ENCODE results near the gene CREG2. TPM values are rescaled to one million over a fixed set of nuclear protein-coding genes. Genes with fewer than 3 reads are reported as not detected.

The CREG2 gene, protein sequence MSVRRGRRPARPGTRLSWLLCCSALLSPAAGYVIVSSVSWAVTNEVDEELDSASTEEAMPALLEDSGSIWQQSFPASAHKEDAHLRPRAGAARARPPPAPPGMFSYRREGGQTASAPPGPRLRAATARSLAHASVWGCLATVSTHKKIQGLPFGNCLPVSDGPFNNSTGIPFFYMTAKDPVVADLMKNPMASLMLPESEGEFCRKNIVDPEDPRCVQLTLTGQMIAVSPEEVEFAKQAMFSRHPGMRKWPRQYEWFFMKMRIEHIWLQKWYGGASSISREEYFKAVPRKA
- polyA plus RNA-seq: not detected

DNA sequence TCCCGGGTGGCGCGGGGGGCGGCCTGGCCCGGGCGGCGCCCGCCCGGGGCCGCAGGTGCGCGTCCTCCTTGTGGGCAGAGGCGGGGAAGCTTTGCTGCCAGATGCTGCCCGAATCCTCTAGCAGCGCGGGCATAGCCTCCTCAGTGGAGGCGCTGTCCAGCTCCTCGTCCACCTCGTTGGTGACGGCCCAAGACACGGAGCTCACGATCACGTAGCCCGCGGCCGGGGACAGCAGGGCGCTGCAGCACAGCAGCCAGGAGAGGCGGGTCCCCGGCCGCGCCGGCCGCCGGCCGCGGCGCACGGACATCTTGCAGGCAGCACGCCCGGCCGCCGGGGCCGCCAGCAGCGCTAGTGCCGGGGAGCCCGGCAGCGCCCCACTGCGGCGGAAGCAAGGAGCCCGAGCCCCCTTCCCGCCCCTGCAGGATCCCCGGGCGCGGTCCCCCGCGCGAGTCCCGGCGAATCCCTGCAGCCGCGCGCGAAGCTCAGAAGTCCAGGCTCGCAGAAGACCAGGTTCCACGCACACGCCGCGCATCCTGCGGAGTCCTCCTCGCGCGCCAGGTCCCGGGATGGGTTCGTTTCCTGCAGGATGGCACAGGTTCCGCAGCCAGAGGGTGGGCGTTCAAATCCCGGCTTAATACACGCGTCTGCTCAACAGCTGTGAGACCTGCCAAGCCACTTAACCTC is at the start of gene CREG2:
TSS of gene CREG2 (minus strand) at position 353 of the 684 bp plus-strand sequence. CDS start at position 307, 46 bp downstream.
- Mint-ChIP-seq H3K4me1 (peaks cover 6 to 12% of the 10 kb centered on the region in 2 donors), H3K27me3 (ENCODE audit: low read depth in 3 of 3) (peaks cover 2 to 51% (median 18%) of the 10 kb centered on the region in 3 donors), H3K27ac (no peak within 1 kb of the TSS), H3K9me3 (no peaks in the 10 kb centered on the region), H3K4me3 (peak within 1 kb of the TSS; percentile 36 to 77 (median 70)), H3K36me3 (no peaks in the 10 kb centered on the region)
- peak; percentile 29 to 41 (median 29) for DNase-seq

- no peak for DNase-seq
- Mint-ChIP-seq H3K9me3 (no peaks in the 10 kb centered on the region), H3K4me1 (no peaks in the 10 kb centered on the region), H3K27me3 (ENCODE audit: low read depth in 3 of 3) (peaks cover 0 to 3% (median 2%) of the 10 kb centered on the region in 3 donors), H3K36me3 (no peaks in the 10 kb centered on the region), H3K27ac (no peak overlapping the region), H3K4me3 (no peak overlapping the region)
These were observed 47.9 kb upstream of the CREG2 start for GRCh38 chr2:101435001-101435862.

DNA sequence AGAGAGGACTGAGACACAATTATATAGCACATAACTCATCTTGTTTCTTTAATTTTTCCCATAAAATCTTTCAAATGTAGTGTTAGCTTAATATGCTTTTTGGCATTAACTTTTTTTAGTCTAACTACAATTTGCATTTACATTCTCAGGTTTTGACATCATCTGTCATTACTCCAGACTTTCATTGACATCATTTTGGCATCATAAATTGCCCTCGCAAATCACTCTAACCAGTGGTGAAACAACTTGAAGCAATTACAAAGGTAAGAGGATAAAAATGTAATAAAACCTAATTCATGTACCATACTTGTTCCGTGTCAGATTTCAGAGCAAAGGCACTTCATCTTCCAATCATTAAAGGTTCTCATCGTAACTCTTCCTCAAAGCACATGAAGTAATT is 46.2 kb upstream of the CREG2 start:
- Mint-ChIP-seq H3K27me3 (ENCODE audit: low read depth in 3 of 3) (peaks cover 2 to 6% (median 3%) of the 10 kb centered on the region in 3 donors), H3K36me3 (no peaks in the 10 kb centered on the region), H3K27ac (no peak overlapping the region), H3K4me3 (no peak overlapping the region), H3K9me3 (no peaks in the 10 kb centered on the region), H3K4me1 (no peaks in the 10 kb centered on the region)
- DNase-seq: no peak

GRCh38 chr2:101432411-101433181 is 45.3 kb upstream of the CREG2 start:
- Mint-ChIP-seq H3K4me3 (no peak overlapping the region), H3K27ac (no peak overlapping the region), H3K36me3 (no peaks in the 10 kb centered on the region), H3K27me3 (ENCODE audit: low read depth in 3 of 3) (peaks cover 2 to 6% (median 3%) of the 10 kb centered on the region in 3 donors), H3K4me1 (no peaks in the 10 kb centered on the region), H3K9me3 (no peaks in the 10 kb centered on the region)
- DNase-seq: no peak

DNA sequence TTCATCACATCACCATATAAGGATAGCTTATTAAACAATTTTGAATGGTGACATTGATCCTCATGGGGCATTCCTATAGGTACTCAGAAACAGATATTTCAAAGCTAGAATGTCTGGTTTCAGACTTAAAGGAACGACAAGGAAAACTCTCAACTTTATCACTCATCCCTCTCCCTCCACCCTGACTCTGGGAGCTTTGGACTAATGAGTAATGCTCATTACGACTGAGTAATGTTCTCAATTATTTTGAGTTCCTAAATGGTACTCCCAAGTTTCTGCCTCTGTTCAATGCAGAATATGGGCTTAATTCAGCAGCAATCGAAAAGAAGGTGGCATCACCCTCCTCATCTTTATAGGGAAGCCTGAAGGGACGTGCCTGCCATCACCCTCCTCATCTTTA is 44.2 kb upstream of the CREG2 start:
- no peak for DNase-seq
- Mint-ChIP-seq H3K9me3 (no peaks in the 10 kb centered on the region), H3K4me1 (no peaks in the 10 kb centered on the region), H3K27me3 (ENCODE audit: low read depth in 3 of 3) (peaks cover 2 to 6% (median 3%) of the 10 kb centered on the region in 3 donors), H3K36me3 (no peaks in the 10 kb centered on the region), H3K27ac (no peak overlapping the region), H3K4me3 (no peak overlapping the region)

DNA sequence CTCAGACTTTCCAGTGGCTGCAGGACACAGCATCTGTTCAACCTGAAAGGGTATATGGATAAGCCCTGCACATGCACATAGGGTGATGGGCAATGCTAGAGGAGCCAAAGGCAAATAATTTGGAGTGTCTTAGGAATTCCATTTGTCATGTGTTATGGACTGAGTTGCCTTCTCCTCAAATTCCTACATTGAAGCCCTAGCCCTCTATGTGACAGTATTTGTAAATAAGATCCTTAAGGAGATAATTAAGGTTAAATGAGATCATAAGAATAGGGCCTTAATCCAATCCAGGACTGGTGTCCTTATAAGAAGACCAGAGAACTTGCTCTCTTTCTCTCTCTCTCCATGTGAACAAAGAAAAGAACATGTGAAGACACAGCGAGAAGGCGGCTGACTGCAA is 42.9 kb upstream of the CREG2 start:
- Mint-ChIP-seq H3K4me1 (no peaks in the 10 kb centered on the region), H3K4me3 (no peak overlapping the region), H3K27me3 (ENCODE audit: low read depth in 3 of 3) (peaks cover 0 to 6% (median 3%) of the 10 kb centered on the region in 3 donors), H3K36me3 (no peaks in the 10 kb centered on the region), H3K27ac (no peak overlapping the region), H3K9me3 (no peaks in the 10 kb centered on the region)
- DNase-seq: no peak

- Mint-ChIP-seq H3K27ac (no peak overlapping the region), H3K4me3 (no peak overlapping the region), H3K4me1 (no peaks in the 10 kb centered on the region)
These were observed 42.1 kb upstream of the CREG2 start for GRCh38 chr2:101429453-101429852.

DNA sequence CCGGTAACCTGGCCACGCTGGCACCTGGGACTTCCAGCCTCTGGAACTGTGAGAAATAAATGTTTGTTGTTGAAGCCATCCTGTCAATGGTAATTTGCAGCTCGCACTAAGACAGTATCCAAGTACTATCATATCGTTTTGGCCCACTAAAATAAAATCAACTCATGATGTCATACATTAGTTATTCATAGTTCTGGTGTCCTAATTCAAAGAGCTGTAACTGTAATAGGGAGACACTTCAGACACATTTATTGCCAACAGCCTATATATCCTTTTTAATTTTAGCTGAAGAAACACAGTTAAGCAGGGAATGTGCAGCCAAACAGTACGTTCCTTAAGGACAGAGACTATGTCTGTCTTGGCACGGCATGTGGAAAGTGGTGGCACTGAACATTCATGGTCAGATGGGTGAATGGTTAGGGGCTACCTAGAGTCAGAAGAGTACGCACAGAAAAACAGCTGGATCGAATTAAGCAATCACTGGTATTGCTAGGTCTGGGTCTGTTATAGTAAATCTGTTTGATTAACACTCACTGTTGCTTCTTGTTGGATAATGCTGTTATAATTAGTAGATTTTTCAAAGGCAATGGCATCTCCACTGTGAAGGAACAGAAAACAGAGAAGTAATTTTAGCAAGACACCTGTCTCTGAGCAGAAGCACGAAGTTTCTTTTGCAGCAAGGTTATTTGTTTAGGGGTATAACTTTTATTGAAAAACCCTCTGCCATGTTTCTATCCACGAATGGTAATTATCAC is 41.3 kb upstream of the CREG2 start:
- no peak overlapping the region for H3K27ac Mint-ChIP-seq
- H3K4me1 Mint-ChIP-seq: no peaks in the 10 kb centered on the region
- no peaks in the 10 kb centered on the region for H3K9me3 Mint-ChIP-seq
- no peak overlapping the region for H3K4me3 Mint-ChIP-seq
- no peaks in the 10 kb centered on the region for H3K36me3 Mint-ChIP-seq
- no peak for DNase-seq
- peaks cover 0 to 11% (median 3%) of the 10 kb centered on the region in 3 donors for H3K27me3 Mint-ChIP-seq (ENCODE audit: low read depth in 3 of 3)

More at GRCh38 chr2:101429453-101429852, 42.1 kb upstream of the CREG2 start:
- H3K27me3 Mint-ChIP-seq (ENCODE audit: low read depth in 3 of 3): peaks cover 0 to 8% (median 3%) of the 10 kb centered on the region in 3 donors
- no peaks in the 10 kb centered on the region for H3K9me3 Mint-ChIP-seq
- no peaks in the 10 kb centered on the region for H3K36me3 Mint-ChIP-seq
- DNase-seq: no peak

DNA sequence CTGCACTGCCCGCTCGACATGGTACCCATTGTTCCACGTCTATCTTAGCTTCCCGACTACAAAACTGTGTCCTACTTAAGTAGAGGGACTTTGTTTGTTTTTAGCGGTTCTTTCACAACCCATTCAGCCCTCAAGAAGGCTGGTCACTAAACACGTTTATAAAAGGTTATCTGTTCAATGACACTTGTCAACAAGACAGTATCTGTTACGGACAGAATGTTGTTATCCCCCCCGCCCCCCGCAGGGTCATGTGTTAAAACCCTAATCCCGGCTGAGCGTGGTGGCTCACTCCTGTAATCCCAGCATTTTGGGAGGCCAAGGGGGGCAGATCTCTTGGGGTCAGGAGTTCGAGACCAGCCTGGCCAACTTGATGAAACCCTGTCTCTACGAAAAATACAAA is 40.4 kb upstream of the CREG2 start:
- Mint-ChIP-seq H3K27ac (no peak overlapping the region), H3K36me3 (no peaks in the 10 kb centered on the region), H3K4me3 (no peak overlapping the region), H3K9me3 (no peaks in the 10 kb centered on the region), H3K27me3 (ENCODE audit: low read depth in 3 of 3) (peaks cover 0 to 11% (median 3%) of the 10 kb centered on the region in 3 donors), H3K4me1 (no peaks in the 10 kb centered on the region)
- no peak for DNase-seq

GRCh38 chr2:101427240-101427639 is 39.9 kb upstream of the CREG2 start:
- no peaks in the 10 kb centered on the region for H3K4me1 Mint-ChIP-seq
- no peak overlapping the region for H3K4me3 Mint-ChIP-seq
- no peaks in the 10 kb centered on the region for H3K36me3 Mint-ChIP-seq
- H3K27me3 Mint-ChIP-seq (ENCODE audit: low read depth in 3 of 3): peaks cover 0 to 11% (median 0%) of the 10 kb centered on the region in 3 donors
- no peaks in the 10 kb centered on the region for H3K9me3 Mint-ChIP-seq
- DNase-seq: no peak
- no peak overlapping the region for H3K27ac Mint-ChIP-seq

DNA sequence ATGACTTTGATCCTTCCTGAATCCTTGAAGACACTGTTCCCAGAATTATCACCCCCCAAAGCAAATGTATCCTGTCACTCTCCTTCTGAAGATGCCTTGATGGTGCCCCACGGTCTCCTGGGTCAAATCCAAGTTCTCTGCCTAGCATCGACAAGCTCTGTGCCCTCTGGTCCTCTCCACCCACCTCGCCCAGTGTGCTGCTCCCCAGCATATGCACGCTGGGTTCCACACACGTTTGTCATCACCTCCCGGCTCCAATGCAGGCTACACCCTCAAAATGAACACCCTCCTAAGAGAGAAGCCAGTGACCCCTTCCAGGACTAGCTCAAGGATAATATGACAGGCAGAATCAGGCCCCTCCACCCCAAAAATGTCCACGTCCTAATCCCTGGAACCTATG is 39.5 kb upstream of the CREG2 start:
- H3K4me1 Mint-ChIP-seq: no peaks in the 10 kb centered on the region
- H3K27ac Mint-ChIP-seq: no peak overlapping the region
- DNase-seq: no peak
- no peaks in the 10 kb centered on the region for H3K9me3 Mint-ChIP-seq
- no peak overlapping the region for H3K4me3 Mint-ChIP-seq
- H3K36me3 Mint-ChIP-seq: no peaks in the 10 kb centered on the region
- H3K27me3 Mint-ChIP-seq (ENCODE audit: low read depth in 3 of 3): peaks cover 0 to 11% (median 0%) of the 10 kb centered on the region in 3 donors

DNA sequence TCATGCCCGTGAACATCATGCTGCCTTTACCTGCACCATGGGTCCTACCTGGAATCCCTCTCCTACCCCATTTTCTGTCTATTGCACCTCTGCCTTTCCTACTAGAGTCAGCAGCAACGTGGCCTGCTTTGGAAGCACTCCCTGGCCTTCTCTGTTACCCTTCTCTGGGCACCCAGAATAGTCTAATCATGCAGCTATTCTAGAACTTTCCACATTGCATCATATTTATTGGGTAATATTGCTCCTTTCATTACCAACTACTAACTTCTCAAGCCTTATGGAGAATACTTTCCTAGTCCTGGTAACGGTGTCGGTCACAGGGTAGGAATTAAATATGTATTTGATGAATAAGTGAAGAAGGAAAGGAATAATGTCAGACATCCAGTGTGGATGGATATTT is 33.3 kb upstream of the CREG2 start:
- H3K9me3 Mint-ChIP-seq: no peaks in the 10 kb centered on the region
- no peak overlapping the region for H3K27ac Mint-ChIP-seq
- H3K36me3 Mint-ChIP-seq: no peaks in the 10 kb centered on the region
- no peak overlapping the region for H3K4me3 Mint-ChIP-seq
- H3K27me3 Mint-ChIP-seq (ENCODE audit: low read depth in 3 of 3): peaks cover 2 to 17% (median 3%) of the 10 kb centered on the region in 3 donors
- no peaks in the 10 kb centered on the region for H3K4me1 Mint-ChIP-seq
- no peak for DNase-seq

Measured in immature natural killer cell (primary cell).